Fibroblast of gingiva (primary cell): Measurements from ENCODE around the gene SNAP25.

Source experiments
- DNase-seq: peaks from one replicate; pipeline ENCODE4 v3.0.0-alpha.2; 2011; ENCODE audit warnings: low read depth

Gene SNAP25

DNA sequence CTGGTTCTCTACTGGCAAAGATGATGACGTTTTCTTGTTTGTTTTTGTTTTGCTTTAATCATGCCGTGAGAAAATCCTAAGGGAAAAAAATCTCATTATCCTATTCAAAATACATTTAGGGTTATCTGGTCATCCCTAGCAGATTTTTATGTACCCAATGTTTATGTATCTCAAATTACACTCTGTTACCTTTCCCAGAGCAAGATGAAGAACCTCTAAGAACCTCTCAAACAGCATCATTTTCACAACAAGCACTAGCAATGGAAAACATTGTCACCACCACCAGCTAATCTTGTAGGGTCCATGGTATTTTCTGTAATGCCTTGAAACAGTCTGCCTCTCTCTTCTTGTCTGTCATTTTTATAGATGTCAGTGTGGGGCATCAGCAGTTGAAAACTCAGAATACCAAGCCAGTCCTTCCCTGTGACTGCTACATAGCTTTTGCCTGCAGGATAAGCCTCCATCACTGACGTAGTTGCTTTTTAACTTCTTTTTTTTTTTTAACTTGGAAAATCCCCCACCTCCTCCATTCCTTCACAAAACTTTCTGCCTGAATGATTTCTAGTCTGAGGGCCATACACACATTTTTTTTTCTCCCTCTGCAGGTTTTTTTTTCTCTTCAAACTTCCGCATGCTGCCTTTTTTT is 2.4 kb upstream of the SNAP25 start:
- peak; percentile 12 for DNase-seq

DNA sequence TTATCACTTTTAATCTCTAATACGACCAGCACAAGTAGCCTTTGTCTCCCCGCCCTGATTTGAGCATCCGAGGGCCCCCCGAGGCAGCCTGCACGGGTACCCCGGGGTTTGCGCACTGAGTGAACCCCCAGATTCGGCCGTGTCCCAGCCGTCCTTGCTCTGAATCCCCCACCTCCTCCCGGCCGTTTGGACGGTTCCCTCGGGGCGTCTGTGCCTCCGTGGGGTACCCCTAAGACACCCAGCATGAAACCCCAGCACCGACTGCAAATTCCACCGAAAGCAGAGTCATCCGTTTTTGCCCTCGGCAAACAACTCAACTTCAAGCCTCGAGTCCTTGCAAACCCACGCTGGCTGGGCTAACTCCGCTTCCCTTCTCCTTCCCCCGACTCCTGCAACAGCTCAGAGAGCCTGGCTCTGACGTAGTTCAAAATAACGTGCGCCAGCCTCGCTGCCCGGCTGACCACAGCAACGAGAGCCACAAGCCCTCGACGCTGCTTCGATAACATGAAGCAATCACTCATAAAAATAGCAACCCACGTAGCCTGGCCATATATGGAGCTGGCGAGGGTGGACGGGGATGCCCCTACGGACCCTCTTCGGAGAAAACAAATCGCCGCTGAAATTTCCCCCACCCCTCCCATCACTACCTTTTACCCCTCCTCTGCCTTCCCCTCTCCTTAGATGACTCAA is 764 bp upstream of the SNAP25 start:
- DNase-seq = peak; percentile 97

DNA sequence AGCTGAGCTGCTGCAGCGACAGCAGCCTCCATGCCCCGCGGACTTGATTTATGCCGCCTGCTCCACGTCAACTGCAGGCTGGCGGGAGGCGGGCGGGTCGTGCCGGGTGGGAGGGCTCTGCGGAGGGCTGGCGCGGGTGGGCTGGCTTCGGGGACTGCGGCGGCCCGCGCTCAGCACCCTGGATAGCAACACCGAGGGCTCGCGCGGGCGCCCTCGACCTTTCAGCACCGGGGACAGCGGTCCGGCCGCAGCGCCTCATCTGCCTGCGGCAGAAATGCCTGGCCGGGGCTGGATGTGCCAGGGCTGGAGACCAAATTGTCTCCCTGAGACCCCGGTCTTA is 792 bp downstream of the SNAP25 start:
- DNase-seq = peak; percentile 64

DNA sequence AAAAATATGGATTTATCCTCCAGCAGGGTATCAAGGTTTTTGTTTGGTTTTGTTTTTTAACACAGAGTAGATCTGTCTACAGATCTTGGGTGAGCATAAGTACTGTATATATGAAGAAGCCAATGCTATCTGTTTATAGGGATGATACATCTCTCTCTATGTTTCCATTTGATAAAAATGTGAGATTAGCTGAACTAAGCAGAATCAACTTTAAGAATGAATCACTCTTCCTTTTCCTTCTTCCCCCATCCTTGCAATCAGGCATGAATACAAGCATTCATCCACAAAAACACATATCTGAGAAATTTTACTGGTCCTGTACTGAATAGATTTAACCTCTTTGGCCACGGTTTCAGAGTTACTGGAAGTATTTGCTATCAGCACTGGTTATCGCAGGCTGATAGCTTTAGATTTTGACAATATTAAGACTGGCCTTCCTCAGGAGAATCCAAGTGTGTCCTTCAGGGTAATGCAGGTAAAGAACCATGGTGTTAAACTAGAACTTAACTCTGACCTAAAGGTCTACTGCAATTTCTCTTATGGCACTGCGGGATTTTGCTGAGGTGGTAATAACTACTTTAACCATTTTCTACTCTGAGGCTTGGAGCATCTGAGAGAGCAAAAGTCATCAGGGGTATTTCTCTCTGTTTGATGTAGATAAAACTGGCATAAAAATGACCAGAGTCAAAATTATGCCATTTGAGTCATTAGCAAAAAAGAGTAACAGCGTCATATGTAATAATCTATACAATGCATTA is 1.5 kb downstream of the SNAP25 start:
- DNase-seq = no peak

DNA sequence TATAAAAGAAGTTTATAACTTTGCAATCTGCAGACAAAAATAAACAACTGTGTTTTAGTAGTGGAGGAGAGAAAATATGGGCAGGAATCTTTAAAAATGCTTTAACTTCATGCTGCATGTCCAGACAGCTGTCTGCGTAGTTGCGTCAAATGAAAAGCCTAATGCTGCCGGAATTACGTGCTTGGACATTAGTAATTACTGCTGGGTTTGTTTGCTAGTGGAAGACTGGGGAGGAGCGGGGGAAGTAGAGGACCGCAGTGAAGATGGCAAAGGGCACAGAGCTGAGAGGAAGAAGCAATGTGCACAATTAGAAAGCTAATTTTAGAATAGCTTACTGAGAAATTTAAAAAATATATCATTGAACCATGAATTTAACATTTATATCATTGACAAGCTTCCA is 2.4 kb downstream of the SNAP25 start:
- DNase-seq = no peak

DNA sequence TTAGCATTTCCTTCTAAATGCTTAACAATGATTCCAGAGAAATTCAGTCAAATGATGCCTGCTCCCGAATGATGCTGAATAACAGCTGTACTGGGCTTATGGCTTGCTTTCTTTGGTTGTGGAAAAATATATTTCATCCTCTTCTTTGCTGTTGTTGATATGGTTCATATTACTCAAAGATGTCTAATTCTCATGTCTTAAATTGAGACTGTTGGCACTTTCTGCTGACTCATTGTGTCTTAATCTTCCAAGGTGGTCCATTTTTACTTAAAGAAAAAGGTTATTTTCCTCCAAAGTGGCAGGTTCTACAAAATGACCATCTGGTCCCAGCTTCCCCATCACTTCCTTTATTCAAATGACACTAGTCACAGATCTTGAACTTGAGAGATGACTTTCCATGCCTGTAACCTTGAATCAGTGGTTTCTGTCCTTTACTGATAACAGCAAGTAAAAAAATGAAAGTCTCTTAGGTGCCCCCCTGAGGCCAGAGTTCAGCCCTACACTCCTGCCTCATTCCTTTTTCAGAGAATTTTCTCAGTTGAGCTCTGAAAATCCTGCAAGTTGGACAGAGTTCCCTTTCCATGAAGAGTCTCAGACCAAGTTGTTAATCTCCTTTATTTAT is 6.9 kb downstream of the SNAP25 start:
- no peak for DNase-seq

DNA sequence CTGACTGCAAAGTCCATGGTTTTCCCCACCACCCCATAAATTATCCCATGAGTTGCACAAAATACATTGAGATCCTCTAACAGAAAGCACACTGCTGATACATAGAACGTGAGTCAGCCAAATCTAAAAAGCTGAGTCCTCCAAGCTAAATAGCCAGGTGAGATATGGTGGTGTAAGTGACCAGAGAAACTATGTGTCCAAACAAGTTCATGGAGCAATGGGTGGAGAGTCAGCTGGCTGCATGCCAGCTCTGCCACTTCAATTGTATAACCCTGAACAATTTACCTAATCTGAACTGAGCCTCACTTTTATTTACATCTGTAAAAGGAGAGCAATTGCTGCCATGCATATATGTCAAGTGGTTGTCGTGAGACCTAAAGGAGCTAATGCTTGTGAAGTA is 9.7 kb downstream of the SNAP25 start:
- DNase-seq = no peak

DNA sequence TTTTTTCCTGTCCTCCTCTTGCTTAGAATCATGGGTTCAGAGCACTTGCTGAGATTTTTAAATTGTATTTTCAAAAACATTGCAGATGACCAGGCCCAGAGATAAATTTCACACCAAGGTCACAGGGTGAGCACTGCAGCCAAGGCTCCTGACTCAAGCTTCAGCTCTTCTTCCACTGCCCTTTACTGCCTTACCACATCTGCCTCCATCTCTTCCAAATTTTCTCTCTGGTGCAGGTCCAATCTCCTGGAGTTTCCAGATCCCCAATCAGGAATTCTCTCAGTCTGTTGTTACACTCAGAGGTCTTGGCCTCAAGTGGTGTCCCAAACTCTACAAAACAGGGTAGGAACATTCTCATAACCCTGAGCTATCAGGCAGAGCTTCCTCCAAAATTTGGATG is 12.7 kb downstream of the SNAP25 start:
- peak; percentile 42 for DNase-seq

DNA sequence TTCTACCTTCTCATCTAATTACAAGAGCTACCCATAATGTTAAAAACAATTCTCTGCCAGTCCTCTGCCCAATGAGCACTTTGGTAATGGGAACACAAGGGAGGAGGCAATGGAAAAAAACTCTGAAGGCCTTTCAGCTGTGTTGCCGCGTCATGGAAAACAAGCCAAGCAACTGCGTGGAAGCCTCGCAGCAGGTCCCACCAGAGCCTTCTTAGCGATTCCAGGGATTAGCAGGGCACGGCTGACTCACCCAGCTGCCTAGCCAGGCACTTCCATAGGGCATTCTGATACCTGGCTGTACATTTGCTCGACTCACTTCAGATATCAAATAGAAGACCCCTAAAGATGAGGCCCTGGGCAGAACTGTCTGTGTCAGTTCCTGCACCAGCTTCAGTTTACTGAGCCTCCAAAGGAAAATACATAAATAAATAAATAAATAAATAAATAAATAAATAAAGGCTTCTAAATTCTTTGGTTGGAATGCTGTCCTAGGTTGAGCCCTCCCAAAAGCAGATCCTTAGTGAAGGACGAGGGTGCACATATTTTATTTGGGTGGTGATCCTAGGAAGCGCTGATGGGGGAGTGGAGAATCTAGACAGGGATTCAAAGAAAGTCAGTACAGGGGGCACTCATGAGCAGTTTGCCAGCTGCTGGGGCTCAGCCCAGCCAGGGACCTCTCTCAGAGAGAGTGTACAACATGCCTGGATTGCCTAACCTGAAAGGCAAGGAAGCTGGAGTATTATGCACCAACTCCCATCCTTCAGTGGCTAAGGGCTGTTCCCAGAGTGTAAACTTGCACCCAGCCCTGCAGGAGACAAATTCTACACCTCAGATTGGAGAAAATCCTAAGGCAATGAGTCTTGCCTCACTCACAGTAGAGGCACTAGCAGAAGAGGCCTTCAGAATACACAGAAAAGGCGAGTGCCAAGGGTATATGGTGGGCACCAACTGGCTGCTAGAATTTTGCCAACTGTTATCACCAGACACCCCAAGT is 18.2 kb downstream of the SNAP25 start:
- DNase-seq = no peak

DNA sequence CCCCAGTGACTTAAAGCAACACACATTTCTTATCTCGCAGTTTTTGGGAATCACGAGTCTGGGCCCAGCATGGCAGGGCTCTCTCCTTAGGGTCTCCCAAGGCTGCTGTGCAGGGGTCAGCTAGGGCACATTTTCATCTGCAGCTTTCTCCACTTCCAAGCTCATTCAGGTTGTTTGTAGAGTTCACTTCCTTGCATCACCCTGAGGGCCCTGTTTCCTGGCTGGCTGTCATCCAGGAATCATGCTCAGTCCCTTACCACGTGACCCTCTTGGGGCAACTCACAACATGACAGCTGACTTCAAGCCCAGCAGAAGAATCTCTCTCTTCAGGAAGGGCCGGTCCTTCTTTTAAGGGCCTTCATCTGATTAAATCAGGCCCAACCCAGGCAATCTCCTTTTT is 21.3 kb downstream of the SNAP25 start:
- DNase-seq = peak; percentile 36

DNA sequence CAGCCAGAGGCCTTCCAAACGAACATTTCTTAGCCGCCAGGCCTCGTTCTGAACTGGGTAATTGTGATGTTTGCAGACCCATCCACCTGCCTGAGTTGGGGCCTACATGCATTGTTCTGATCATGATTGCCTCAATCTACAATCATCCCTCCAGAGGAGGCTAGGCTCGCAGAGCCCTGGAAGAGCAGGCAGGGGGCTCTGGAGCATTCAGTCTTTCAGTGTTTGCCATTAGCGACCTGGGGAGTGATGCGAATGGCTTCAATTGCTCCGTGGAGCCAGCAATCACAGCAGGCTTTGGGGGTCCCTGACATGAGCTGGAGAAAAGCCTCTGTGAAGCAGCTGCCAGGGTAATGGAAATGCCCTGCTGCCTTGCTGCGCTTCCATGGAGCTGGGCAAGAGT is 22.0 kb downstream of the SNAP25 start:
- no peak for DNase-seq

DNA sequence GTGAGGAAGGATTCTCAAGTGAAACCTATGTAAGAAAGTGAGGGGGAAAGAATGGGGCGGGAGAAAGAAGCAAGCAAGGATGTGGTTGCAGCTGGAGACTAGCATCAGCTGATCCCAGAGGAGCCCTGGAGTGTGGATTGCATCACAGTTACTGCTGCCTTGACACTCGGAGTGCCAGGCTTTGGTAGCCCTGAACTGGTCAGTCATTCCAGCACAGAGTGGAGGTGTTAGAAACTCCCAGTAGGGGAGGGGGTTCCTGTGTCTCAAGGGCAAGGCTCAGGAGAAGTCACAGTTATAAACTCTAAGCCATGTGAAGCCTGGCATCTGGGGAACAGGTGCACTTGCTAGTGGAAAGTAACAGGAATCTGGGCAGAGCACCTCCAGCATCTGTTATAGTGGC is 23.5 kb downstream of the SNAP25 start:
- peak; percentile 30 for DNase-seq

DNA sequence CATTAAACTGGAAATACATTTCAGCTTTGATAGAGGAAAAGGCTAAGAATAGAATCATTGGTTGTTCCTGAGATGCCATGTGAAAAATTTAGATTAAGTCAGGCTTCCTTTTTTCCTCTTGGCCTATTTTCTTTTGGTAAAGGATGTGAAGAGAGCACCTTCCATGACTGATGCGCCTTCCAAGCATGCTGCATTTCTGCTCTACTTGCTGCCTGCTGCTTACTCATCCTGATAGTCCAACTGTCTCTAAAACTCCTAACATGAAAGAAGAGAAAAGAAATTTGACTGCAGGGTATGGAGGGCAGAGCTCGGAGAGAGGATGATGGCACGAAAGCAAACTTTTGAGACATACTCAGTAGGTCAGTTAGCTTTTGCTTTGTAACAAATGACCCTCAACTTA is 28.8 kb downstream of the SNAP25 start:
- DNase-seq = no peak

DNA sequence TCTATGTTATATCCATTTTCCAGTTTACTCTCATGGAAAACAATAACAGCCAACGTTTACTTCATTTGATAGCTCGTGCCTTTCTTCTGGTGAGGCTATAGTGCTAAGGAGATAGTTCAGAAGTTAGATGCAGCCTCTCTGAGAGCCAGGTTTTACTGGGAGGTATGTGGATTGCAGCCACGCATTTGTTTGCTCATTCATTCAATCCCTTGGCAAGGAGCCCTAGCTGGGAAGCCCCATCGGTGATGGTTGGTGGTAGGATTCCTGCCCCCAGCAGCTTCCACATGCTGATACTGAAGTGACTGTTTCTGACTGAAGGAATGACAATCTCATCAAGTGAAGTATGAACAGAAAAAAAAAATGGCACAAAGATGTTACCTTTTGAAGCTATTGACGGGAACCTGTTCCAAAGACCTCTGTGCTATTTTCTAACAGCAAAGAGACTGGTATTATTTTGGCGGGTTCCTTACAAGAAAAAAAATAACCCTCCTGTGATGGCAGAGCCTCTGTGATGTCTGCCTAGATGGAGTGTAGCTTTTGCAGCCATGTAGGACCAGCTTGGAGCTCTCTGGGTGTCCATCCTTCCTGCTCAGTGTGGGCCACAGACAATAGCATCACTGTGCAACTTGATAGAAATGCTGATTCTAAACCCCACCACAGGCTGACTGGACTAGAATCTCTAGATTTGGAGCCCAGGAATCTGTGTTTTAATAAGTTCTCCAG is 30.6 kb downstream of the SNAP25 start:
- no peak for DNase-seq

DNA sequence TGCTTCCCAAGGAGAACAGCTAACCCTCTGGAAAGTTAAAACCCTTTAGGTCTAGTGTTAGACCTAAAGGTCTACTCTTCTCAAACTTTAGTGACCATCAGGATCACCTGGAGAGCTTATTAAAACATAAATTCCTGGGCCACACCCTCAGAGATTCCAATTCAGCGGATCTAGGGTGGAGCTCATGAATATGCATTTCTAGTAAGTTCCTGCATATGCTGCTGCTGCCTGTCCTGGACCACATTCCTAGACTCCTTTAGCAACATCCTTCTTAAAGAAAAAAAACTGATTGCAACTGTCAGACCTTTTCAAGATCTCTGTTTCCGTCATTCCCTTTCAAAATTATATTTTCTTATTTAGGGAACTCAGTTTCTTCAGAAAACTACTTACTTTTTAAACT is 31.2 kb downstream of the SNAP25 start:
- no peak for DNase-seq

DNA sequence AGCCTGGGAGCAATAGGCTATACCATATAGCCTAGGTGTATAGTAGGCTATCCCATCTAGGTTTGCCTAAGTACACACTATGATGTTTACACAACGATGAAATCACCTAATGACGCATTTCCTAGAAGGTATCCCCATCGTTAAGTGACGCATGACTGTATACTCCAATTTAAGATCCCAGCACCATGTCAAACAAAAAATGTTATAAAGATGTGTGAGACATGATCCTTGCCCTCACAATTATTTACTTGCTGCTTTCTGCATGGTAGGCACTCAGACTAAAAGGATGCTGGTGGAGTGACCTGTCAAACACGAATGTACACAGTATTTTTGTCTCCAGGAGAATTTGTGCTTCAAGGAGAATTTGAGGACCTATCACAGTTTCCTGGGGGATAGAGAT is 32.3 kb downstream of the SNAP25 start:
- no peak for DNase-seq

DNA sequence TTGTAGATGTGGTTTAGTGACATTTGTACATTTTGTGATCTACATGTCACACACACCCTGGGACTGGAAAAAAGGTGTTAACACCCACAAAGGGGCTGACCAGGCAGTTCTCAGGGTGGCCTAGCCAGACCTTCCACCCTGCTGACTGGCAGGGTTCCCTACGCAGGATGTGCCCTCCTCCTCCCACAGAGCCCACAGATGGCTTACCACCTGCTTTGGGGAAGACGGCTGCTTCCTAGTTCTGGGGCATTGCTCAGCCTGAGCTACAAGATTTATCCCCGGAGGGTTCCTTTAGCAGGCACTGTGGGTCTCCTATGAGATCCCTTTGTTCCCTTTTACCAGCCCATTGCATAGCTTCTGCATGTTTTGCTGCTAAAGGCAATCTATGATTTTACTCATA is 35.1 kb downstream of the SNAP25 start:
- no peak for DNase-seq

DNA sequence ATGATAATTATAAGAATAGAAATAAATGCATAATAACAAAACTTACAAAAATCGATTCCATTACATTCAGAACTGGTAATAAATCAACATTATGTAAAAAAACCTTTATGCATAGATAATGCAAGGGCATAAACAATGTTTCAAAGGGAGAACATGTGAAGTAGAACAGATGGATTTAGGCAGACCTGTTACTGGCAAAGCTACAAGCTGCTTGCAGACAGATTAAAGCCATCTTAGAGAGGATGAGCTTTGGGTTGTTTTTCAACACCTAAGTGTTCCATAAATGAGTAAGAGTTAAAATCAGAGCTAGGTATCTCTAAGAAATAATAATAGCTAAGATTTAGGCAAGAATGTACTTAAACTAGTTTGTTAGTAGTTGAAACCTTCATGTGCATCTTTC is 37.2 kb downstream of the SNAP25 start:
- no peak for DNase-seq

DNA sequence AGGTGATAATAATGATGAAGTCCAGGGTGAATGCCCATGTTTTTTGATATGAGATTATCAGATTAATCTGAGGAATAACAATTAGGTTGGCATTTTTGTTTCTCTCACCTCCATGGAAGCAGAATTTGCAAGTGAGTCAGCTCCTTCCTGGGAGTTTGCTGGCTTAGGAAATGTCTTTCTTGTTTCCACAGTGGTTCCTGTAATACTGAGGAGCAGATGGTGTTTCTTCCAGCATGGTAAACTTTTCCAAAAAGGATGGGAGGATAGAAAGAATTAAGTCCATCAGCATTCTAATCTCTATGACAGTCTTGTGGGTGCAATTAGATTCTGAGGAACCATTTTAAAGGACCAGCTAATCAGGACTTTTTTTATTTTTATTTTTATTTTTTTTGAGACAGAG is 40.5 kb downstream of the SNAP25 start:
- DNase-seq = no peak

DNA sequence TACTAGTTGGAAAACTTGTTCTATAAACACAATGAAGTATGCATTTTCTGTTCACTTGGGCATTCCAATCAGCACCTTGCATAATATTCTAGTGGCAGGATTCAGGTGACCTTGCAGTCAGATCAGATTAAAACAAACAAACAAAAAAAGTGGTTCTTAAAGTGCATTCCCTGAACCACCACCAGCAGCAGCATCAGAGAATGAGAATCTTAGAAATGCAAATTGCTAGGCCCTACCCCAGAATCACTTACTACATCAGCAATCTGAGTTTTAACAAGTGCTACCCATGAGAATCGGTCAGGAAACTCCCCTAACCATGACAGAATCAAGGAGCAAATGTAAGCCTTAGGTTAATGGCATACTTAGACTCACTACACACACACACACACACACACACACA is 41.7 kb downstream of the SNAP25 start:
- no peak for DNase-seq

DNA sequence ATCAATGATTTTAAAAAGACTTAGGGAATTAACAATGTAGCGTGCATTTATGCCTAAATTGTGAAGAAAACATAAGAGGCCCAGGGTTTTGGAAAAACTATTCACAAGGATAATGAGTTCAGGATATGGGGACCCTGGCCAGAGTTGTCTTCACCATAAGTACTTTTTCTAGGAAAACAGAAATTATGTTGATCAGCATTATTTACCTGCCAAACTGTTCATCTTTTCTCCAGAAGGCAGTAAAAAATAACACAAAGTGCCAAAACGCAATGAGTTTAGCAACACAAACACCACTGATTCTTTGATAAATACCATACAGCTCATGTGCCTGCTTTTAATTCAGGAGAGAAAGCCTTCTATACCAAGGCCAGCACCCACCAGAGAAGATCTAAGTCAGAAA is 43.1 kb downstream of the SNAP25 start:
- no peak for DNase-seq
